Lung microvascular endothelial cell (primary cell): ENCODE results near the gene BRMS1L. TPM values are rescaled to one million over a fixed set of nuclear protein-coding genes. Genes with fewer than 3 reads are reported as not detected.

ENCODE experiments used
- DNase-seq, 2 donors: peaks; one replicate each; pipeline versions ENCODE4 v3.0.0 to v3.0.0-alpha.2; 2010; ENCODE audit warnings: low read depth in 2 of 2
- total RNA-seq: library from RNA; depleted of rRNA; stranded (reverse); fragments of >200 nt; gene quantifications from 2 replicates; pipeline ENCODE4 v1.2.1, GENCODE V29; 2014

BRMS1L gene
- total RNA-seq, 1 donor from 2014 or later: 4.0 TPM

DNA sequence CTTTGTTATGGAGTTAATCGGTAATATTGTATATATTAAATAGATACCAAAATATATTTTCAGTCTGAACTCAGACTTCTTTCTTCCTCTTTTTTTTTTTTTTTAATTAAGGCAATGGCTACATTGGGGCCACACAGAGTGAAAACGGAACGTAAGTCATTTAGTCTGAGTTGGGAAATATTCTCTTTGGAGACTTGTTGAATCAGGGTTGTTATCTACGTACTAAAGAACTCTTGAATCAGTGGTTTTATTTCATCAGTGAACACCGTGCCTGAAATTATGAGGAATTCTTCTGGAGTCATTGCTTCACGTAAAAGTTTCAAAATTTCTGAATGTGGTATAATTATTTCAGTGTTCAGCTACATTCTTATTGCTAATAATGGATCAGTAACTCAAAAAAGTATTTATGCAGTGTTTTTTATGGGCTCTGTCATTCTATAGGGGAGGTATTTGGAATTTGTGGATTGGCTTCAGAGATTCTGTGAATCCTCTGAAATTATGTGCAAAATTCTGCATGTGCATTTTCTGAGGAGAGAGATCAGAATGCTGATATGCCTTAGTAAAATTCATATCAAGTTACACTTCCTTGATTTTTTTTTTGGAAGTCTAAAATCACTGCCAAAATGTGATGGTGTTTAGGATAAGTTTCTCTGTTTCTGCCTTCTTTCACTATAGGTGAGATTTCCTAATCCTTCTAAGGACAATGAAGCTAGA, 39.6 kb downstream of the BRMS1L start:
- no peak for DNase-seq

DNA sequence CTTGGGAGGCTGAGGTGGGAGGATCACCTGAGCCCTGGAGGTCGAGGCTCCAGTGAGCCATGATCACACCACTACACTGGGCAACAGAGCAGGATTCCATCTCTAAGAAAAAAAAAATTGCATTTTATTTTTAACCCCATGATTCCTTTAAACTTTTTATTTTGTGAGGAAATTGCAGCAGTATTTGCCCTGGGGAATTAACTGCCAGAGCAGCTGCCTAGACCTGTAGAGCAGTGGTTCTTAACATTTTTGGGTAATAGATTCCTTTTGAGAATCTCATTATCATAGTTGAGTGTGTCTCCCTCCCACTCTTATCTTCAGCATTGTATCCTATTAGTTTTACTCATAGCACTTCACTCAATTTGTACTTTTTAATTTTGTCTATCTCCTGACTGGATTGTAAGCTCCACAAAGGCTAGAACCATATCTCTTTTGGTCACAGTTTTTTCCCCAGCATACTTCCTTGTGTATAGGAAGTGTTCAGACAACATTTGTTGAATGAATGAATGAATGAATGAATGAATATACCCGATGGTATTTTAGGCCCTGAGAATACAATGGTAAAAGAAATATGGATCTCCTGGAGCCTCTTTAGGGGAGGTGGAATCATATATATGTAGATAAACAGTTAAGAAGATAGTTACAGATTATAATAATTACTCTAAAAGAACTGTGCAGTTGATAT, 40.6 kb downstream of the BRMS1L start:
- DNase-seq: no peak

DNA sequence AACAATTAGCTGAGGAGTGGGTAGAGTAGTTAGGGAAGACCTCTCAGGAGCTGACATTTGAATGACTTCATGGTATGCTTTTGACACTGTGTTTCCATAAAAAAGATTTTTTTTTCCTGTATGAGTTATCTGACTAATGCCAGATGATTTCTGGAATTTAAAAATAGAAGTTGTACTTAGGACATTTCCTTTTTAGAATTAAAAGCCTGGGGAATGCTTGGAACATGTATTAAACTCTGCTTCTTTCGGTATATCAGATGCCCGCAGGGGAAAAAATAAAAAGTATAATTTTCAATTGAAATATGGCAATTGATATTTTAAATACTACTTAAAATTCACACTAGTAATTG, 41.1 kb downstream of the BRMS1L start:
- peak; percentile 52 to 75 for DNase-seq

DNA sequence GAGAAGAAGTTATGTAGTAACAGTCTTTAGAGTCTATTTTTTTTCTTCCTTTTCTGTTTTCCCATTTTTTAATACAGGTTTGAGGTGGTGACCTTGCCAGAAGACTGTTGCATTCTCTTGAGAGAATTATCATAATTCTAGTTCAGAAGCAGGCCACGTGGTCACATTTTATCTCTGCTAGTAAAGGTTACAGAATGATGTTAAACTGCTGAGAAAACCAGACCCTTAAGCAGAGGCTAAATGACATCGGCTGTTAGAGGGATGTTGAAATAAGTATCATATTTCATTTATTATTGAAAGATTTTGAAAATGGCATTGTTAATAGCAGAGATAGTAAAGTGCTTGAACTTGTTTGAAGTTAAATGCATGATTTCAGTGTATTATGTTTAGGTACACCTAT, 49.2 kb downstream of the BRMS1L start:
- no peak for DNase-seq

DNA sequence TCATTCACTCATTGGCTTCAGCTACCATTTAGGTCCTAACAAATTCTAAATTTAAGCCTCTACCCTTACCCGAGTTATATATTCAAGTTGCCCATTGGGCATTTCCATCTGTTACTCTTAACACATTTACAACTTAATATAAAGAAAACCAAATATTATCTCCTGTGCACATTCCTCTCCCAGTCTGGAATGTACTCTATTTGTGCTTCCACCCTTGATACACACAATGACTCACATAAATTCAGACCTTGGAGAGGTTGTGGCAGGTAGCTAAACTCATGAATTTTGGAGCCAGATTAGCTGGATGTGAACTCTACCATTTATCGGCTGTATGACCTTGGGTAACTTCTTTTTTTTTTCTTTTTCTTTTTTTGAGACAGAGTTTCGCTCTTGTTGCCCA, 51.1 kb downstream of the BRMS1L start:
- no peak for DNase-seq

DNA sequence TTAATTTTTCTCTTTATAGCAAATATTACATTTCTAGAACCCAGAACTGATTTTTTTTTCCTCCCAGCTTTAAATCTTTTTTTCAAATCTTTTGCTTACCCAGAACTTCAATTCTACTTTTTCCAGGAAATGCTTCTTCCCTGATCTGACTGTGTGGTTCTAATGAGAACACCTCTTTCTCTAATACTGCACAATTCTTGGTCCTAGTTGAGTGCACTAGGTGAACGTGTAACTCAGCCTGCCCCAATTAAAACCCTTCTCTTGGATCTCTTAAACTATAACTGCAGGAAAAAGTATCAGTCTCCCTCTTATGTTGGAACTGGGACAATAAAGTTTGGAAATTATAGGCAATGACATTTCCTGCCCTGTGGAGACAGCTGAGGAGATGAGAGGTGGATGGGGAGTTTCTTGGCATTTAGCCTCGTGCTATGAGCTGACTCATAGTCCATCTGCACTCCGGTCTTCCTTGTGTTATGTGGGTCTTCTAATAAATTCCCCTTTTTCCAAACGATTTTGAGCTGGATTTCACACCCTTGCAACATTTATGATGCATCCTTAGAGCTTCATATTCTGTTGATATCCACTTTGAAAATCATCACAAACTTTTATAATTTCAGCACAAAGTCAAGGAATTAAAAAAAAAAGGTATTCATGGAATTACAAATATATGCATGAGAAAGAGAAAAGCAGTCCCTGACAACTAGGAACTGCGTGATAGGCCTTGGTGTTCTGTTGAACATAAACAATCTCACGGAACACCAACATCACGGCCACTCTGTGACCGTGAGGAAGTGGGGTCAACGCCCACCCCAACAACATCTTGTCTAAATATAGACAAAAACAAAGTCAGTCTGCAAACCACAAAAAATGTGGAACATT, 52.4 kb downstream of the BRMS1L start:
- DNase-seq: peak; percentile 58 to 92

DNA sequence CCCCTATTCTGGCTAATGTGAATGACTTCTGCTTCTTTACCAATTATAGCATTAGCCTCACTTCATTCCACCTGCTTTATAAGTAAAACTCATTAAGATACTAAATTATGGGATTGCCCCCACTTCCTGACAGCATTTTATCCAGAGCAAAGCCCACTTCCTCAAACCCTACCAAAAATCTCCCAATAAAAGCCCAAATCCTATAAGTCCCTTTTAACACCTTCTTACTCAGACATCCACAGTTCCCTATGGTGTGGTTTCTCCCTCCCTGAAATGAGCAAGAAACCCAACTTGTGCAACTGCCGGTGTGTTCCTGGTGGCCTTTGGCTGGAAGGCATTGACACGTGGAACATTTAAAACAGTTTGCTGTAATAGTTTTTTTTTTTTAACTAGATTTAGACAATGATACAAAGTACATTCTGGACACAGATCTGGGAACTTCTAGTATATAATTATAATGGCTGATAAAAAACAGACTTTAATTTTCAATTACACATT, 53.1 kb downstream of the BRMS1L start:
- peak; percentile 7 to 12 for DNase-seq

DNA sequence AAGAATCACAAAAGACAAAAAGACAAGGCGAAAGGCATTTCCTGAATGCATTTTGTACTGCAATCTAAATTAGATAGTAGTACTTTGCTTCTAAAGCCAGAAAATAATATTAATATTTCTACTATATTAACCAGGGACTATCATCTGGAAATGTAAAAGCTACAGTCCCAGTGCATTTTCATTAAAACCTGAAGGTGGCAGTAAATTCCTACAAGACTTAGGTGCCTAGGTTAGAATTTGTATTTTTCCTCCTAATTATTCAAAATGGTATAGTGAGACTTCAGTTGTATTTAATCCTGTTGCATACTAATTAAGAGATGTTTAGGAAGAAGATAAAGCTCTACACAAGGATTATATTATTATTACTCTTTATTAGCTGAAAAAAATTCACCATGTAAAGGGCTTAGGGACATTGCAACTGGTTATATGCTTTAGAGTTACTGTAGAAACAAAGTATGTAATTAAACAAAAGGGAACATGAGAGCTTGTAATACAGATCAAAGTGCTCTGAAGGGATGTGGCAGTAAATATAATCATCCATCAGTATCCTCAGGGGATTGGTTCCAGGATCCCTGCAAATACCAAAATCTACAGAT, 53.6 kb downstream of the BRMS1L start:
- DNase-seq: peak; percentile 40 to 45

DNA sequence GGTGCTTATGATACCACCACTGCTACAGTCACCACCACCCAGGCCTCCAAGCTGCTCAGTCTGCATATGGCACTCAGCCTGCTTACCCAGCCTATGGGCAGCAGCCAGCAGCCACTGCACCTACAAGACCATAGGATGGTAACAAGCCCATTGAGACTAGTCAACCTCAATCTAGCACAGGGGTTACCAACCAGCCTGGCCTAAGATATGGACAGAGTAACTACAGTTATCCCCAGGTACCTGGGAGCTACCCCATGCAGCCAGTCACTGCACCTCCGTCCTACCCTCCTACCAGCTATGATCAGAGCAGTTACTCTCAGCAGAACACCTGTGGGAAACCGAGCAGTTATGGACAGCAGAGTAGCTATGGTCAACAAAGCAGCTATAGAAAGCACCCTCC, 55.1 kb downstream of the BRMS1L start:
- DNase-seq: no peak

DNA sequence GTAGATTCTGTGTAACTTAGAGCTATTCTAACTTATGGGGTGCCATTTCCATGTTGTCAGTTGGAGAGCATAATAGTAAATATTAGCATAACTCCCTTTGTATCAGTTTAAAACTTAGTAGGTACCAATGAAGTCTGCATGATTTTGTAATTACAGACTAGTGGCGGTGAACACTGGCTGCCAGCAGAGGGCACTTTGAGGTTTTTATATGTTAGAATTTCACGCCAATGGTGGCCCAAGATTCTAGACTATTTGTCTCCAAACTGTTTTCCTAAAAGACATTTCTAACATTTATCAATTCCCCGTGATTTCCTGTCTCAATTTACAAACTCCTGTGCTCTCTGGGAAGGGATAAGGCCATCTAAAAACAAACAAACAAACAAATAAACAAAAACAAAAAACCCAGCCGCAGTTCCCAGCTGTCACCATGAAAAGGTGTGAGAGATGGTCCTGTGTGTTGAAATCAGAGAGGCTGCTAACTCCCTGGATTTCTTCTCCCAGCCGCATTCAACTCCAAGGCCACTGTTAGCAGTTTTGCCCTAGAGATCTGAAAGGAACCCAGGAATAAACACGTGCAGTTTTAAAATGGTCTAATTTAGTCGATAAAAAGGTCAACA, 57.6 kb downstream of the BRMS1L start:
- peak; percentile 32 to 46 for DNase-seq

DNA sequence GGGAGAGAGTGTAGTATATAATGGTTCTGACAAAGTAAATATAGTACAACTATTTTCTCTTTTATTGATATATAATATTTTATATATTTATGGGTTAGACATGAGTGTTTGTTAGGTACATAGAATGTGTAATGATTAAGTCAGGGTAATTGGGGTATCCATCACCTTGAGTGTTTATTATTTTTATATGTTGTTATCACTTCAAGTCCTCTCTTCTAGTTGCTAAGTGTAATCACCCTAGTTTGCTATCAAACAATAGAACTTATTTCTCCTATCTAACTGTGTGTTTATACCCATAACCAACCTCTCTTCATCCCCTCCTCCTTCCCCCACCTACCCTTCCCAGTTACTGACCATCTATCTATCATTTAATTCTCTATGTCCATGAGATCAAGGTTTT, 64.2 kb downstream of the BRMS1L start:
- no peak for DNase-seq

DNA sequence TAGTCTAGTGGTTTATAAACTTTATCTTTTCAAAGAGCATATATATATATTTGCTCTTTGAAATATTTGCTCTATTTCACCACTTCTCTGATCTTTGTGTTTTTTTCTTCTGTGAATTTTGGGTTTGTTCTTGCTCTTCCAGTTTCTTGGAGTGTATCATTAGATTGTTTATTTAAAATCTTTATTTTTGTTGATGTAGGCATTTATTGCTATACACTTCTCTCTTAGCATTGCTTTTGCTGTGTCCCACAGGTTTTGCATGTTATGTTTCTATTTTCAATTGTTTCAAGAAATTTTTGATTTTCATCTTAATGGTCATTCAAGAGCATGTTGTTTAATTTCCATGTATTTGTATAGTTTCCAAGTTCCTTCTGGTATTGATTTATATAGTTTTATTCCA, 69.1 kb downstream of the BRMS1L start:
- DNase-seq: no peak

DNA sequence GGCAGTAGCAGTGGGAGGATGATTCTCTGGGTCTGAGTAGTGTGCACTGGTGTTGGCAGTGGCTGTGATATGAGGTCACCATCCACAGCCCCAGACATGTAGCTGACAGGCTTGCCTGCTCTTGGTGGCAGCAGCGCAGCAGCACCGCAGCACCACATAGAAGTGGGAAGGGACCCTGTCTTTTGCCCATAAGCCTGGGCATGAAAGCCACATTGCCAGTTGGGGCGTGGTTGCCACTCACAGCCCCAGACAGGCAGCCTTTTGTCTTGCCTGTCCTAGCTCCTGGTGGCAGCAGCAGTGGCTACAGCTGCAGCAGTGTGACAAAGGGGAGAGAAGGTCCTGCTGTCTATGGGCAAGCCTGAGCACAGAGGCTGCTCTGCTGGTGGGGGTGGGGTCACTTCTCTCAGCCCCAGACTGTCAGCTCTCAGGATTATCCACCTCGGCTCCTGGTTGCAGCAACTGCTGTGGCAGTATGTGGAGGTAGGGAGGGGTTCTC, 71.5 kb downstream of the BRMS1L start:
- DNase-seq: no peak

DNA sequence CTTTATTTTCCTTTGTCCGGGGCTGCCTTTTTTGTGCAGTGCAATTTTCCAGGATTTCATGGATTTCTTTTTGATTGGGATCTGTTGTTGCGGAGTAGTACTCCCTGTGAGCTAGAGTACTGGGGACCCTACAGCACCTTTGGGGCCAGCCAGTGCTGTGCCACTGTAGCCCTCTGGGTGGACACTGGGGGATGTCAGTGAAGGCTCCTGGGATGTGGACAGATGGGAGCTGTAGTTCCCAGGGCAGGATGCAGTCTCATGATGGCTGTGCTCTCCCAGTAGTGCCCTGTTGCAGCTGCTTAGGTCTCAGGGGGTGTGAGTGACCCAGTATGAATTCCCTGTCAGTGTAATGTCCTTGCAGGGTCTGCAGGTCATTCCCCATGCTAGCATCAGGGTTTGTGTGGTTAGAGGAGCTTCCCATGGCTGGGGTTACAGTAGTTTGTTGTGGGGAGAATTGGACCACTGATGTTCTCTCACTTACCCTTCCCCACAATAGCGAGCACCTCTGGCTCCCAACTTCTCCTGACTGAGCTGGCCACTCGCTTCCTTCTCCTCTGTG, 72.2 kb downstream of the BRMS1L start:
- no peak for DNase-seq

DNA sequence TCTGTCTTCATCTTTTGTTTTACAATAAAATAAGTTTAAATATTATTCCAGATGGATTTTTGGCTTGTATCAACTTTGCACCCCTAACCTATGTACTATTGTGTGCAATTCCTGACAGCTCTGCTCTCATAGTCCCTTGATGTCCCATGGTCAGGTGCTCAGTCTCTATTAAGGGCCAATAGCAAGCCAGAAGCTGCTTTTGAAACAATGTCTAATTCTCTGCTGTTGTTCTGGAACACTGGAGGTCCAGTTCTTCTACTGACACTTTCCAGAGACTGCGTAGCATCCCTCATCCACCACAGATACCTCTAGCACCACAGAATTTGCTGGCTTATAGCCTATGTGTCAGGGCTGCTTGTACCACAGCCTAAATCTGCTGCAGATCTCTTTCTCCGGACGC, 74.6 kb downstream of the BRMS1L start:
- no peak for DNase-seq

DNA sequence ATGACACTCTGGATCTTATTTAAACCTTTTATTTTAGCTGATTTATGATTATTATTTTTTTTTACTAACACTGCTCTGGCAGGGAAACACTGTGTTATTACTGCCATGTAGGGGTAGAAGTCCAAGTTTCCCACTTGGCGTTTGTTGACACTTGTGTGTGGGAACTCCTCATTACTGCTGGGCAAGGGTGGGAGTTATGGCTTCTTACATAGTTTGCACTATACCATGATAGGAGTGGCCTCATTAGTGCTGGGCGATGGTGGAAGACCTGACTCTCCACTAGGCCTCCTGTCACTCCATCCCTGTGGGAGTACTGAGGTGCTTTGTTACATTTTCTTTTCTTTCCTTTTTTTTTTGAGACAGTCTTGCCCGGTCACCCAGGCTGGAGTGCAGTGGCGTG, 83.5 kb downstream of the BRMS1L start:
- no peak for DNase-seq

DNA sequence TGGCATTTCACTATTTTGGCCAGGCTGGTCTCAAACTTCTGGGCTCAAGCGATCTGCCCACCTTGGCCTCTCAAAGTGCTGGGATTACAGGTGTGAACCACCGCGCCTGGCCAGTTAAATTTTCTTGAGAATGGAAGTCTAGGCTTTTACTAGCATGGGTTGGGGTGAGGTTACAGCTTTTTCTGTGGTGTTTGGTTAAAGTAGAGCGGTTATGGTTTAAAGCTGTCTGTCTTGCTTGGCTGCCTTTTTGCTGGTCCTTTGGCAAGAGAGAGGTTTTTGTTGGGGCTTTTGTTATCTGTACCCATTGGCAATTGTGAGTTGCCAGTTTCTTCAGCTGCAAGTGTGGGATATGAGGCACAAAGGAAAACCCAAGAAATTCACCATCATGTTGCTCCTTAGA, 84.1 kb downstream of the BRMS1L start:
- DNase-seq: no peak

DNA sequence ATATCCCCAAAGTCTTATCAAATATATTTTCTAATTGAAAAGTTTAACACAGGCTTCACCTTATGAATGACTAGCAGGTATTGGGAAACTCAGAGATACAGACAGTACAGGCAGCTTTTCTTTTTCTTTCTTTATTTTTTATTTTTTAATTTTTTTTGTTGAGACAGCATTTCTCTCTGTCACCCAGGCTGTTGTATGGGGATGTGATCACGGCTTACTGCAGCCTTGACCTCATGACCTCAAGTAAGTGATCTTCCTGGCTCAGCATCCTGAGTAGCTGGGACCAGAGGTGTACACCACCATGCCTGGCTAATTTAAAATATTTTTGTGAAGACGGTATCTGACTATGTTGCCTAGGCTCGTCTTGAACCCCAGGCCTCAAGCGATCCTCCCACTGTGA, 85.0 kb downstream of the BRMS1L start:
- no peak for DNase-seq

DNA sequence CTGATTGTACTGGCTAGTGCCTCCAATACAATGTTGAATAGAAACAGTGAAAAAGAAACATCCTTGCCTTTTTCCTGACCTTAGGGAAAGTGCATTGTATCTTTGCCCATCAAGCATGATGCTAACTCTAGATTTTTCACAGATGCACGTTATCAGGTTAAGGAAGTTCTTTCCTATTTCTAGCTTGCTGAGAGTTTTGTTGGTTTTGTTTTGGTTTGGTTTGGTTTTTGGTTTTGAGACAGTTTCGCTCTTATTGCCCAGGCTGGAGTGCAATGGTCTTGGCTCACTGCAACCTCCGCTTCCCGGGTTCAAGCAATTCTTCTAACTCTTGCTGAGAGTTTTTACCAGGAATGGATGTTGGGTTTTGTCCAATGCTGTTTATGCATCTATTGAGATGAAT, 89.0 kb downstream of the BRMS1L start:
- no peak for DNase-seq

DNA sequence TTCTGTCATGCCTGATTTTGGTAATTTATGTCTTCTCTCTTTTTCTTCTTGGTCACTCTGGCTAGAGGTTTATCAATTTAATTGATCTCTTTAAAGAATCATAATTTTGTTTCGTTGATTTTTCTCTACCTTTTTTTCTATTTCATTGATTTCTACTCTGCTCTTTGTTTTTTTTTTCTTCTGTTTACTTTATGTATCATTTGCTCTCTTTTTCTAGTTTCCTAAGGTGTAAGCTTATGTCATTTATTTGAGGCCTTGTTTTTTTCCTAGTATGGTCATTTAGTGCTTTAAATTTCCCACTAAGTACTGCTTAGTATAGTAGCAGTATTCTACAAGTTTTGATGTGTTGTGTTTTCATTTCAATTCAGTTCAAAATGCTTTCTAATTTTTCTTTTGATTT, 89.6 kb downstream of the BRMS1L start:
- no peak for DNase-seq
